Activated CD4-positive, alpha-beta T cell treated with anti-CD3 and anti-CD28 coated beads for 36 hours (primary cell): ENCODE data around the gene TRAK2. TPM values are rescaled to one million over a fixed set of nuclear protein-coding genes. Genes with fewer than 3 reads are reported as not detected.
A peak's percentile ranks its signal among the peaks of the same experiment; 100 is the strongest.
"Not testable (repeated sequence)": the region's sequence is repeated elsewhere in the genome, so short reads cannot be mapped to it uniquely, and the experiment has no call there.

Source experiments
- ATAC-seq: fragments of 200-7000 bp; cut with Tn5 transposase; one replicate; pipeline ENCODE4 v1.10.0; 2021; ENCODE audit warnings: mild to moderate bottlenecking, moderate library complexity
- CTCF ChIA-PET: fragments of 350-600 bp; sonication (Branson Sonifier 250); formaldehyde crosslinking; loops from one replicate; lab custom pipeline; 2021; ENCODE audit warnings: antibody characterized with exemption; lab: Charles Lee
- POLR2A ChIA-PET: fragments of 350-600 bp; sonication (Branson Sonifier 250); formaldehyde crosslinking; loops from one replicate; lab custom pipeline; 2021; ENCODE audit warnings: antibody characterized with exemption, inconsistent platforms; lab: Charles Lee
- DNase-seq: peaks from one replicate; pipeline ENCODE4 v3.0.0-alpha.2; 2020
- H3K27ac Mint-ChIP-seq: one replicate; pipeline ENCODE4 v1.8.0; 2021; ENCODE audit warnings: mixed read lengths
- H3K27me3 Mint-ChIP-seq: one replicate; pipeline ENCODE4 v1.8.0; 2021; ENCODE audit warnings: mixed read lengths
- H3K36me3 Mint-ChIP-seq: one replicate; pipeline ENCODE4 v1.8.0; 2021; ENCODE audit warnings: low read depth, mixed read lengths
- H3K4me1 Mint-ChIP-seq: one replicate; pipeline ENCODE4 v1.8.0; 2021; ENCODE audit warnings: mixed read lengths
- H3K4me3 Mint-ChIP-seq: one replicate; pipeline ENCODE4 v1.8.0; 2021; ENCODE audit warnings: mild to moderate bottlenecking, moderate library complexity, mixed read lengths
- H3K9me3 Mint-ChIP-seq: one replicate; pipeline ENCODE4 v1.8.0; 2021; ENCODE audit warnings: low read depth, mixed read lengths
- intact Hi-C, 2 experiments: fragments of 100-400 bp; cut with DNase I in 1 of 2; cut with micrococcal nuclease in 1 of 2; formaldehyde crosslinking; loops; one replicate each; pipeline versions ENCODE4 v1.14.2 to v1.15.1; 2022 to 2024; cut with DNase I, micrococcal nuclease
- total RNA-seq, 2 experiments: library from RNA; stranded (reverse); gene quantifications; one replicate each; pipeline ENCODE4 v1.2.3, GENCODE V29; 2021

TRAK2 gene
- 10 to 100 TPM; 22.5 to 25.6 TPM for total RNA-seq

- Mint-ChIP-seq H3K9me3 (no peaks in the 10 kb centered on the region), H3K27me3 (no peaks in the 10 kb centered on the region), H3K4me1 (peaks cover 44% of the 10 kb centered on the region), H3K27ac (peak within 1 kb of the TSS; percentile 97), H3K4me3 (peak within 1 kb of the TSS; percentile 95), H3K36me3 (peaks cover 7% of the 10 kb centered on the region)
- peak; percentile 91 for ATAC-seq
- CTCF ChIA-PET: interaction anchor here (0.6 to 2.3 kb wide), 11 partner anchors 11 to 334 kb away, joined by 3 to 11 read pairs (median 4); partner anchors contain the start of gene CASP10
- peak; percentile 98 for DNase-seq
- intact Hi-C loops: loop anchor here (1.0 to 10.0 kb wide), 17 partner anchors 19 to 1185 kb away; partner anchors contain the start of genes ALS2 (in 1 of the 2), BMPR2 (in 1 of the 2), BZW1 (in 1 of the 2) and FZD7 (in 1 of the 2)
- POLR2A ChIA-PET: interaction anchor here (0.6 to 2.1 kb wide), 8 partner anchors 19 to 563 kb away, joined by 3 to 5 read pairs (median 3); partner anchors contain the start of genes ALS2, CASP10, NIF3L1 and PPIL3
Measured at GRCh38 chr2:201451292-201452057, at the start of gene TRAK2, which contains the start of gene STRADB. Gene TRAK2 (minus strand): TSS chr2:201451458. CDS start chr2:201420507, 30,951 bp downstream. Gene STRADB (plus strand): TSS chr2:201451740. CDS start chr2:201454841, 3,101 bp downstream.

GRCh38 chr2:201500534-201500933, 49.3 kb upstream of the TRAK2 start:
- ChIA-PET CTCF (no interaction called here), POLR2A (no interaction called here)
- DNase-seq: no peak
- H3K36me3 Mint-ChIP-seq: peaks cover 14% of the 10 kb centered on the region
- no peak overlapping the region for H3K4me3 Mint-ChIP-seq
- peaks cover 19% of the 10 kb centered on the region for H3K9me3 Mint-ChIP-seq
- no peak for ATAC-seq
- no peaks in the 10 kb centered on the region for H3K27me3 Mint-ChIP-seq
- H3K4me1 Mint-ChIP-seq: no peaks in the 10 kb centered on the region
- no peak overlapping the region for H3K27ac Mint-ChIP-seq
- intact Hi-C loops: no loop called here

GRCh38 chr2:201496785-201497184, 45.5 kb upstream of the TRAK2 start:
- DNase-seq: no peak
- Mint-ChIP-seq H3K27me3 (no peaks in the 10 kb centered on the region), H3K36me3 (peaks cover 6% of the 10 kb centered on the region), H3K27ac (no peak overlapping the region), H3K9me3 (peaks cover 4% of the 10 kb centered on the region), H3K4me3 (no peak overlapping the region), H3K4me1 (no peaks in the 10 kb centered on the region)
- ChIA-PET POLR2A (no interaction called here), CTCF (no interaction called here)
- intact Hi-C loops: no loop called here
- peak; percentile 70 for ATAC-seq

GRCh38 chr2:201490291-201490690, 39.0 kb upstream of the TRAK2 start:
- intact Hi-C loops: no loop called here
- POLR2A ChIA-PET: no interaction called here
- H3K4me3 Mint-ChIP-seq: no peak overlapping the region
- no peaks in the 10 kb centered on the region for H3K4me1 Mint-ChIP-seq
- DNase-seq (no peak), ATAC-seq (no peak)
- no peaks in the 10 kb centered on the region for H3K9me3 Mint-ChIP-seq
- no peaks in the 10 kb centered on the region for H3K27me3 Mint-ChIP-seq
- CTCF ChIA-PET: interaction anchor here (0.8 kb wide), 1 partner anchor 9 kb away, joined by 4 read pairs; no protein-coding TSS in a partner anchor
- no peaks in the 10 kb centered on the region for H3K36me3 Mint-ChIP-seq
- H3K27ac Mint-ChIP-seq: no peak overlapping the region

- H3K27ac Mint-ChIP-seq: no peak overlapping the region
- CTCF ChIA-PET: interaction anchor here (1.2 to 1.6 kb wide), 3 partner anchors 9 to 114 kb away, joined by 3 to 4 read pairs (median 3); no protein-coding TSS in a partner anchor
- H3K4me1 Mint-ChIP-seq: no peaks in the 10 kb centered on the region
- H3K4me3 Mint-ChIP-seq: no peak overlapping the region
- intact Hi-C loops: no loop called here
- H3K36me3 Mint-ChIP-seq: peaks cover 1% of the 10 kb centered on the region
- no peaks in the 10 kb centered on the region for H3K9me3 Mint-ChIP-seq
- H3K27me3 Mint-ChIP-seq: no peaks in the 10 kb centered on the region
- DNase-seq (no peak), ATAC-seq (no peak)
- POLR2A ChIA-PET: no interaction called here
Measured at GRCh38 chr2:201484805-201485204, 33.5 kb upstream of the TRAK2 start.

GRCh38 chr2:201483758-201484157, 32.5 kb upstream of the TRAK2 start:
- H3K27ac Mint-ChIP-seq, H3K4me1 Mint-ChIP-seq, H3K4me3 Mint-ChIP-seq, POLR2A ChIA-PET, DNase-seq, CTCF ChIA-PET, ATAC-seq, H3K36me3 Mint-ChIP-seq, H3K27me3 Mint-ChIP-seq, H3K9me3 Mint-ChIP-seq, intact Hi-C loops: not testable (repeated sequence)

GRCh38 chr2:201483342-201483741, 32.1 kb upstream of the TRAK2 start:
- H3K4me3 Mint-ChIP-seq: no peak overlapping the region
- peaks cover 5% of the 10 kb centered on the region for H3K36me3 Mint-ChIP-seq
- no peaks in the 10 kb centered on the region for H3K9me3 Mint-ChIP-seq
- ChIA-PET CTCF (no interaction called here), POLR2A (no interaction called here)
- no peak for ATAC-seq
- no peaks in the 10 kb centered on the region for H3K27me3 Mint-ChIP-seq
- DNase-seq: no peak
- intact Hi-C loops: no loop called here
- H3K4me1 Mint-ChIP-seq: no peaks in the 10 kb centered on the region
- H3K27ac Mint-ChIP-seq: no peak overlapping the region

- H3K4me3 Mint-ChIP-seq: no peak overlapping the region
- peaks cover 7% of the 10 kb centered on the region for H3K36me3 Mint-ChIP-seq
- no peaks in the 10 kb centered on the region for H3K27me3 Mint-ChIP-seq
- H3K27ac Mint-ChIP-seq: no peak overlapping the region
- H3K4me1 Mint-ChIP-seq: no peaks in the 10 kb centered on the region
- DNase-seq (no peak), ATAC-seq (no peak)
- POLR2A ChIA-PET: no interaction called here
- CTCF ChIA-PET: no interaction called here
- intact Hi-C loops: no loop called here
- no peaks in the 10 kb centered on the region for H3K9me3 Mint-ChIP-seq
Measured at GRCh38 chr2:201482543-201482942, 31.3 kb upstream of the TRAK2 start.

GRCh38 chr2:201472411-201472810, 21.2 kb upstream of the TRAK2 start:
- ChIA-PET POLR2A (no interaction called here), CTCF (interaction anchor here (0.7 kb wide), 1 partner anchor 268 kb away, joined by 3 read pairs; no protein-coding TSS in a partner anchor)
- Mint-ChIP-seq H3K27me3 (no peaks in the 10 kb centered on the region), H3K4me1 (peaks cover 3% of the 10 kb centered on the region), H3K27ac (no peak overlapping the region), H3K36me3 (peaks cover 30% of the 10 kb centered on the region), H3K9me3 (no peaks in the 10 kb centered on the region), H3K4me3 (no peak overlapping the region)
- intact Hi-C loops: no loop called here
- DNase-seq (no peak), ATAC-seq (no peak)

GRCh38 chr2:201471732-201472393, 20.6 kb upstream of the TRAK2 start:
- H3K4me3 Mint-ChIP-seq: no peak overlapping the region
- H3K9me3 Mint-ChIP-seq: no peaks in the 10 kb centered on the region
- ChIA-PET CTCF (no interaction called here), POLR2A (no interaction called here)
- no peaks in the 10 kb centered on the region for H3K27me3 Mint-ChIP-seq
- intact Hi-C loops: no loop called here
- ATAC-seq (no peak), DNase-seq (no peak)
- H3K4me1 Mint-ChIP-seq: peaks cover 3% of the 10 kb centered on the region
- no peak overlapping the region for H3K27ac Mint-ChIP-seq
- peaks cover 30% of the 10 kb centered on the region for H3K36me3 Mint-ChIP-seq

- no peaks in the 10 kb centered on the region for H3K9me3 Mint-ChIP-seq
- intact Hi-C loops: no loop called here
- ATAC-seq: peak; percentile 47
- no peak overlapping the region for H3K4me3 Mint-ChIP-seq
- peaks cover 30% of the 10 kb centered on the region for H3K36me3 Mint-ChIP-seq
- no peak for DNase-seq
- H3K4me1 Mint-ChIP-seq: peaks cover 3% of the 10 kb centered on the region
- ChIA-PET POLR2A (no interaction called here), CTCF (no interaction called here)
- no peak overlapping the region for H3K27ac Mint-ChIP-seq
- H3K27me3 Mint-ChIP-seq: no peaks in the 10 kb centered on the region
Measured at GRCh38 chr2:201470821-201471731, 19.8 kb upstream of the TRAK2 start.
